GM18909 (cell line): ENCODE data around the gene COL27A1.

Experiments used
- ATAC-seq: cut with Tn5 transposase; IDR thresholded peaks from one replicate; pipeline ENCODE4 v1.9.1; 2021; ENCODE audit warnings: mild to moderate bottlenecking; ENCODE audit not compliant: unreplicated experiment, poor library complexity

The COL27A1 gene

GRCh38 chr9:114141553-114142402 is 13.6 kb upstream of the COL27A1 start:
- no peak for ATAC-seq

- ATAC-seq: no peak
These were observed 12.1 kb upstream of the COL27A1 start for GRCh38 chr9:114143234-114143633.

- ATAC-seq: no peak
These were observed 8.6 kb upstream of the COL27A1 start for GRCh38 chr9:114146735-114147134.

GRCh38 chr9:114149181-114149580 is 6.2 kb upstream of the COL27A1 start:
- ATAC-seq: no peak

- no peak for ATAC-seq
These were observed 5.5 kb upstream of the COL27A1 start for GRCh38 chr9:114149765-114150340.

GRCh38 chr9:114150608-114151007 is 4.7 kb upstream of the COL27A1 start:
- ATAC-seq: no peak

GRCh38 chr9:114151426-114151956 is 3.8 kb upstream of the COL27A1 start:
- ATAC-seq: no peak

- ATAC-seq: no peak
These were observed 1.4 kb upstream of the COL27A1 start for GRCh38 chr9:114153761-114154599.

- no peak for ATAC-seq
These were observed 686 bp upstream of the COL27A1 start for GRCh38 chr9:114154600-114155102.

- ATAC-seq: no peak
These were observed 789 bp downstream of the COL27A1 start for GRCh38 chr9:114155995-114156656.

- ATAC-seq: no peak
These were observed 1.5 kb downstream of the COL27A1 start for GRCh38 chr9:114156657-114157421.

- no peak for ATAC-seq
These were observed 2.3 kb downstream of the COL27A1 start for GRCh38 chr9:114157516-114158176.

- ATAC-seq: no peak
These were observed 3.3 kb downstream of the COL27A1 start for GRCh38 chr9:114158482-114159130.

- no peak for ATAC-seq
These were observed 4.4 kb downstream of the COL27A1 start for GRCh38 chr9:114159691-114160090.

GRCh38 chr9:114161513-114161912 is 6.2 kb downstream of the COL27A1 start:
- no peak for ATAC-seq

GRCh38 chr9:114163517-114163951 is 8.2 kb downstream of the COL27A1 start:
- no peak for ATAC-seq

- ATAC-seq: peak; percentile 85
These were observed 9.0 kb downstream of the COL27A1 start for GRCh38 chr9:114164191-114164794.
